ENCODE results near the gene SUPT20H.
"Not testable (repeated sequence)": the region's sequence is repeated elsewhere in the genome, so short reads cannot be mapped to it uniquely, and the experiment has no call there.

The SUPT20H gene

GRCh38 chr13:37070145-37070695, 10.7 kb upstream of the SUPT20H start:
- DNase-seq: no peak

GRCh38 chr13:37069597-37070103, 10.2 kb upstream of the SUPT20H start:
- DNase-seq: no peak

GRCh38 chr13:37068962-37069361, 9.5 kb upstream of the SUPT20H start:
- DNase-seq: no peak

- DNase-seq: no peak
Measured at GRCh38 chr13:37067874-37068273, 8.4 kb upstream of the SUPT20H start.

GRCh38 chr13:37065890-37066526, 6.5 kb upstream of the SUPT20H start:
- no peak for DNase-seq

GRCh38 chr13:37059848-37060192, 332 bp upstream of the SUPT20H start:
- peak; percentile 84 for DNase-seq

- not testable (repeated sequence) for DNase-seq
Measured at GRCh38 chr13:37056228-37056627, 3.3 kb downstream of the SUPT20H start.

GRCh38 chr13:37053111-37053510, 6.4 kb downstream of the SUPT20H start:
- not testable (repeated sequence) for DNase-seq

GRCh38 chr13:37049810-37050209, 9.7 kb downstream of the SUPT20H start:
- DNase-seq: no peak

- DNase-seq: no peak
Measured at GRCh38 chr13:37047846-37048245, 11.6 kb downstream of the SUPT20H start.

- no peak for DNase-seq
Measured at GRCh38 chr13:37047032-37047431, 12.5 kb downstream of the SUPT20H start.

GRCh38 chr13:37046062-37046461, 13.4 kb downstream of the SUPT20H start:
- DNase-seq: no peak

GRCh38 chr13:37040789-37041188, 18.7 kb downstream of the SUPT20H start:
- no peak for DNase-seq

GRCh38 chr13:37039896-37040295, 19.6 kb downstream of the SUPT20H start:
- DNase-seq: no peak

- DNase-seq: no peak
Measured at GRCh38 chr13:37037241-37037640, 22.2 kb downstream of the SUPT20H start.

GRCh38 chr13:37029617-37030016, 29.9 kb downstream of the SUPT20H start:
- DNase-seq: no peak

- DNase-seq: no peak
Measured at GRCh38 chr13:37027639-37028038, 31.8 kb downstream of the SUPT20H start.

- no peak for DNase-seq
Measured at GRCh38 chr13:37026771-37027170, 32.7 kb downstream of the SUPT20H start.

GRCh38 chr13:37023871-37024270, 35.6 kb downstream of the SUPT20H start:
- DNase-seq: no peak

GRCh38 chr13:37014609-37015008, 44.9 kb downstream of the SUPT20H start:
- no peak for DNase-seq

- DNase-seq: no peak
Measured at GRCh38 chr13:37011788-37012187, 47.7 kb downstream of the SUPT20H start.

- no peak for DNase-seq
Measured at GRCh38 chr13:37011002-37011401, 48.5 kb downstream of the SUPT20H start.

- DNase-seq: no peak
Measured at GRCh38 chr13:37010424-37010823, 49.1 kb downstream of the SUPT20H start.

- DNase-seq: no peak
Measured at GRCh38 chr13:37009692-37010091, 49.8 kb downstream of the SUPT20H start.

GRCh38 chr13:37001921-37002250, 57.6 kb downstream of the SUPT20H start:
- DNase-seq: no peak

All from right kidney (tissue), 1 donor.